IgD-negative memory B cell (primary cell): ENCODE measurements around the gene WFIKKN2. TPM values are rescaled to one million over a fixed set of nuclear protein-coding genes. Genes with fewer than 3 reads are reported as not detected.
A peak's percentile ranks its signal among the peaks of the same experiment; 100 is the strongest.
"Not testable (repeated sequence)": the region's sequence is repeated elsewhere in the genome, so short reads cannot be mapped to it uniquely, and the experiment has no call there.

ENCODE experiments used
- H3K27ac Mint-ChIP-seq, 3 donors: one replicate each; pipeline ENCODE4 v1.8.0; 2020 to 2022; ENCODE audit warnings: mild to moderate bottlenecking in 3 of 3, mixed read lengths in 3 of 3, moderate library complexity in 1 of 3
- H3K27me3 Mint-ChIP-seq: one replicate; pipeline ENCODE4 v1.8.0; 2021; ENCODE audit warnings: mixed read lengths
- H3K36me3 Mint-ChIP-seq: one replicate; pipeline ENCODE4 v1.8.0; 2020; ENCODE audit warnings: mild to moderate bottlenecking, mixed read lengths
- H3K4me1 Mint-ChIP-seq, 3 donors: one replicate each; pipeline ENCODE4 v1.8.0; 2020 to 2022; ENCODE audit warnings: mixed read lengths in 3 of 3, mild to moderate bottlenecking in 1 of 3
- H3K4me3 Mint-ChIP-seq, 4 donors: one replicate each; pipeline ENCODE4 v1.8.0; 2020 to 2022; ENCODE audit warnings: mild to moderate bottlenecking in 4 of 4, mixed read lengths in 4 of 4, moderate library complexity in 3 of 4
- H3K9me3 Mint-ChIP-seq, 3 donors: one replicate each; pipeline ENCODE4 v1.8.0; 2020 to 2021; ENCODE audit warnings: mixed read lengths in 3 of 3, mild to moderate bottlenecking in 1 of 3
- polyA plus RNA-seq: library from polyadenylated mRNA; unstranded; fragments of 300-500 nt; fragmentation: Illumina TruSeq; gene quantifications from one replicate; pipeline ENCODE4 v1.2.3, GENCODE V29; 2021

The WFIKKN2 gene
- polyA plus RNA-seq, 1 donor from 2014 or later: not detected

DNA sequence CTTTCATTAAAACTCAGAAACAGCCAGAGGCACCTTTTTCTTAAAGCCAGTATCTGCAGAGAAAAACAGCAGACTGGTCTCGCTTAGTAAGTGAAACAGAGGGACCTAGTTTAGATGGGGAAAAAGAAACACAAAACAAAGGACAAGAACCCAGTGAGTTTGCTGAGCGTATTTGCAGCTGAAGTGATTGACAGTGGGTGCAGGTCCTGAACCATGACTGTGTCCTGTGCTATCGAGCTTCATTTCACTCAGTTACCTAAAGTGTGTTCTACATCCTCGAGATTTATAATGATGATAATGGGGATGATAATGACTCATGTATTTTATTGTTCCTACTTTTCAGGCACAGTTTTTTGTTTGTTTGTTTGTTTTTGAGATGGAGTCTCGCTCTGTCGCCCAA is 31.7 kb upstream of the WFIKKN2 start:
- no peaks in the 10 kb centered on the region for H3K36me3 Mint-ChIP-seq
- no peak overlapping the region for H3K27ac Mint-ChIP-seq
- H3K4me1 Mint-ChIP-seq: peaks cover 0 to 1% (median 0%) of the 10 kb centered on the region in 3 donors
- no peak overlapping the region for H3K4me3 Mint-ChIP-seq
- no peaks in the 10 kb centered on the region for H3K9me3 Mint-ChIP-seq
- peaks cover 2% of the 10 kb centered on the region for H3K27me3 Mint-ChIP-seq

DNA sequence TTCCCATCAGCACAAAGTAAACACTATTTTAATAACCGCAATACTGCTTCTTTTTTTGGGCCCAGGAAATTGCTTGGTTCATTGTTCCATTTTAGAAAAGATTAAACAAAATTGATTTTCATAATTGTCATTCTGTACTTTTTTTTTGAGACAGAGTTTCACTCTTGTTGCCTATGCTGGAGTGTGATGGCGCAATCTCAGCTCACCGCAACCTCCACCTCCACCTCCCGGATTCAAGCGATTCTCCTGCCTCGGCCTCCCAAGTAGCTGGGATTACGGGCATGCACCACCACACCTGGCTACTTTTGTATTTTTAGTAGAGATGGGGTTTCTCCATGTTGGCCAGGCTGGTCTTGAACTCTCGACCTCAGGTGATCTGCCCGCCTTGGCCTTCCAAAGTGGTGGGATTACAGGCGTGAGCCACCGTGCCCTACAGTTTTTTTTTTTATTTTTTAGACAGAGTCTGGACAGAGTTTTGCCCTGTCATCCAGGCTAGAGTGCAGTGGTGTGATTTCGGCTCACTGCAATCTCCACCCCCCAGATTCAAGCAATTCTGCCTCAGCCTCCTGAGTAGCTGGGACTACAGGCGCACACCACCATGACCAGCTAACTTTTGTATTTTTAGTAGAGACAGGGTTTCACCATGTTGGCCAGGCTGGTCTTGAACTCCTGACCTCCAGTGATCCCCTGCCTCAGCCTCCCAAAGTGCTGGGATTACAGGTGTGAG is 30.5 kb upstream of the WFIKKN2 start:
- H3K4me3 Mint-ChIP-seq, H3K9me3 Mint-ChIP-seq, H3K27ac Mint-ChIP-seq, H3K4me1 Mint-ChIP-seq, H3K27me3 Mint-ChIP-seq, H3K36me3 Mint-ChIP-seq: not testable (repeated sequence)

DNA sequence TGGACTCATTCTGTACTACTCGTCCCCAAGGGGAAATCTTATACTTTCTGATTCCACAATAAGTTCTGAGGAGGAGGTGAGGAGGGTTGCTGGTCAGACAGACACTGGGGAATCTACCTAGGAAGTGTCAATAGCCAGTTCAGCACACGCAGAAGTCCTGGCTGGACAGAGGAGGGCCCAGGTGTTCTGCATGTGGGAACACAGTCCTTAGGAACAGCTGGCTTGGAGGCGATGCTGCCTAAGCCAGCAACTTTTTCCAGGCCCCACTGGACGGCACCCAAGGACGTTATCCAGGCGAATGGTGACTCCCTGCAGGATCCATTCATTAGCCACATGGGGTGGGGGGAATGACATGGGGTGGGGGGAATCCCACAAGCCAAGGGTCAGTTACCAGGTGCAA is 29.9 kb upstream of the WFIKKN2 start:
- no peak overlapping the region for H3K4me3 Mint-ChIP-seq
- no peaks in the 10 kb centered on the region for H3K9me3 Mint-ChIP-seq
- H3K4me1 Mint-ChIP-seq: peaks cover 0 to 1% (median 0%) of the 10 kb centered on the region in 3 donors
- H3K36me3 Mint-ChIP-seq: no peaks in the 10 kb centered on the region
- no peaks in the 10 kb centered on the region for H3K27me3 Mint-ChIP-seq
- H3K27ac Mint-ChIP-seq: no peak overlapping the region

GRCh38 chr17:50806141-50806643 is 29.2 kb upstream of the WFIKKN2 start:
- no peak overlapping the region for H3K27ac Mint-ChIP-seq
- no peaks in the 10 kb centered on the region for H3K9me3 Mint-ChIP-seq
- H3K36me3 Mint-ChIP-seq: no peaks in the 10 kb centered on the region
- no peak overlapping the region for H3K4me3 Mint-ChIP-seq
- H3K27me3 Mint-ChIP-seq: no peaks in the 10 kb centered on the region
- H3K4me1 Mint-ChIP-seq: no peaks in the 10 kb centered on the region

DNA sequence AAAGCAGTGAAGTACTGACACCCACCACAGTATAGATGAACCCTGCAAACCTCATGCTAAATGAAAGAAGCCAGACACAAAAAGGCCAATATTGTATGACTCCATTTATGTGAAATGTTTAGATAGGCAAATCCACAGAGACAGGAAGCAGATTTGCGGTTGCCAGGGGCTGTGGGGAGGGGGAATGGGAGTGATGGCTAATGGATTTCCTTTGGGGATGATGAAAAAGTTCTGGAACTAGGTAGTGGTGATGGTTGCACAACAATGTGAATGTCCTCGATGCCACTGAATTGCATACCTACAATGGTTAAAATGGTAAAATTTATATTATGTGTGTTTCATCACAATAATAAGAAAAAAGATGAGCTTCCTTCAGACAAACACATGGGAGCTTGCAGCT is 28.4 kb upstream of the WFIKKN2 start:
- Mint-ChIP-seq H3K27me3 (no peaks in the 10 kb centered on the region), H3K9me3 (no peaks in the 10 kb centered on the region), H3K4me1 (no peaks in the 10 kb centered on the region), H3K4me3 (no peak overlapping the region), H3K36me3 (no peaks in the 10 kb centered on the region), H3K27ac (peak overlapping the region in 1 of 3 donors; percentile 2)

DNA sequence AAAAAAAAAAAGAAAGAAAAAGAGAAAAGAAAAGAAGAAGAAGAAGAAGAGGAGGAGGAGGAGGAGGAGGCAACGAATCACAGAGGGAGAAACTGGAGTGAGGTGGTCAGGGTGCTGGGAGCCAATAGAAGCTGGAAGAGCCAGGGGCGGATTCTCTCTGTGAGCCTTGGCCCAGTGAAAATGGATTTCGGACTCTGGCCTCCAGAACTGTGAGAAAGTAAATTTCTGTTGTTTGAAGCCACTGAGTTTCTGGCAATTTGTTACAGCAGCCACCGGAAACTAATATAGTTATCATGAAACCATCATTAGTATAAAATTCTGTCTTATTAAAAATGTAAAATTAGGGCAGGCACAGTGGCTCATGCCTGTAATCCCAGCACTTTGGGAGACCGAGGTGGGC is 27.7 kb upstream of the WFIKKN2 start:
- no peaks in the 10 kb centered on the region for H3K27me3 Mint-ChIP-seq
- no peaks in the 10 kb centered on the region for H3K36me3 Mint-ChIP-seq
- no peaks in the 10 kb centered on the region for H3K4me1 Mint-ChIP-seq
- H3K4me3 Mint-ChIP-seq: no peak overlapping the region
- peak overlapping the region in 1 of 3 donors; percentile 0 for H3K27ac Mint-ChIP-seq
- no peaks in the 10 kb centered on the region for H3K9me3 Mint-ChIP-seq

DNA sequence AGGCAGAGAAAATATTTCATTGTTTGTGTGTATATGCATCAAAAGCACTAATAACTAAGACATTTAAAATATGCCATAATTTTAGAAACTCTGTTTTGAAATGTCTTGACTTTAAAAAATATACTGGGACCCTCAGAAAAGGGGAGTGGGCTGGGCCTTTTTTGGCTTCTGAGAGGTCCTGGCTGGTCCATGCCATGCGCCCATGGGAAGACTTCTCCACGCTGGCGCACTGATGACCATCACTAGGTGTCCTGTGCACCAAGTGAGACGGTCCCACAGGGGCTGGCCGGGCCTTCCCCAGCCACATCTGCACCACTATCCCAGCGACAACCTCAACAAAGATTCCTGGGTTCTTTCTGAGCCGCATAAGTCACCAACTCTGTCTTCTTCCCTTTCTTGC is 27.0 kb upstream of the WFIKKN2 start:
- Mint-ChIP-seq H3K4me3 (no peak overlapping the region), H3K9me3 (no peaks in the 10 kb centered on the region), H3K27ac (no peak overlapping the region), H3K36me3 (no peaks in the 10 kb centered on the region), H3K4me1 (no peaks in the 10 kb centered on the region), H3K27me3 (peaks cover 5% of the 10 kb centered on the region)

GRCh38 chr17:50808888-50809287 is 26.5 kb upstream of the WFIKKN2 start:
- Mint-ChIP-seq H3K27ac (no peak overlapping the region), H3K27me3 (peaks cover 6% of the 10 kb centered on the region), H3K4me1 (no peaks in the 10 kb centered on the region), H3K36me3 (no peaks in the 10 kb centered on the region), H3K4me3 (no peak overlapping the region), H3K9me3 (peaks cover 0 to 3% (median 0%) of the 10 kb centered on the region in 3 donors)

- Mint-ChIP-seq H3K27ac (no peak overlapping the region), H3K4me3 (no peak overlapping the region), H3K27me3 (peaks cover 21% of the 10 kb centered on the region), H3K36me3 (no peaks in the 10 kb centered on the region), H3K9me3 (peaks cover 0 to 5% (median 1%) of the 10 kb centered on the region in 3 donors), H3K4me1 (peaks cover 0 to 3% (median 0%) of the 10 kb centered on the region in 3 donors)
Measured at GRCh38 chr17:50813583-50813982, 21.8 kb upstream of the WFIKKN2 start.

DNA sequence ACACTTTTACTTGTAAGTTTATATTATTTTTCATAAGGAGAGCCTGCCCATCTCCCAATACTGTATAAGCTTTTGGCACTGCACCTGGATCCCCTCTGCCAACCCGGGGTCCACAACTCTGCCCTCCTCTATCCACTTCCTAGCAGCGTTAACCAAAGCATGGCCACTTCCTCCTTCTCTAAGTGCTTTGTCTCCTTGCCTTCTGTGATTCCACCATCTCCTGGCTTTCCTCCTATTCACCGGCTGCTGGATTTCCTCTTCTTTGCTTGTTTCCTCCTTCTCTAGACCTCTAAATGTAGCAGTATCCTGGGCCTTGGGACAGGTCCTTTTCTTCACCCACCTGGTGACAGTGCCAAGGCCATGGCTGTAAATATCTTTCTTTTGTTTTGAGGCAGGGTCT is 20.0 kb upstream of the WFIKKN2 start:
- no peak overlapping the region for H3K4me3 Mint-ChIP-seq
- peak overlapping the region in 1 of 3 donors; percentile 22 for H3K27ac Mint-ChIP-seq
- H3K4me1 Mint-ChIP-seq: peaks cover 0 to 3% (median 0%) of the 10 kb centered on the region in 3 donors
- no peaks in the 10 kb centered on the region for H3K36me3 Mint-ChIP-seq
- peaks cover 22% of the 10 kb centered on the region for H3K27me3 Mint-ChIP-seq
- peaks cover 0 to 5% (median 1%) of the 10 kb centered on the region in 3 donors for H3K9me3 Mint-ChIP-seq

GRCh38 chr17:50816271-50816670 is 19.1 kb upstream of the WFIKKN2 start:
- H3K36me3 Mint-ChIP-seq: no peaks in the 10 kb centered on the region
- H3K4me1 Mint-ChIP-seq: peaks cover 0 to 3% (median 0%) of the 10 kb centered on the region in 3 donors
- peaks cover 0 to 5% (median 1%) of the 10 kb centered on the region in 3 donors for H3K9me3 Mint-ChIP-seq
- H3K4me3 Mint-ChIP-seq: no peak overlapping the region
- H3K27ac Mint-ChIP-seq: no peak overlapping the region
- peaks cover 27% of the 10 kb centered on the region for H3K27me3 Mint-ChIP-seq

GRCh38 chr17:50816771-50817751 is 18.3 kb upstream of the WFIKKN2 start:
- H3K4me3 Mint-ChIP-seq: peak overlapping the region in 1 of 4 donors; percentile 65
- no peaks in the 10 kb centered on the region for H3K36me3 Mint-ChIP-seq
- H3K27ac Mint-ChIP-seq: no peak overlapping the region
- H3K4me1 Mint-ChIP-seq: peaks cover 0 to 3% (median 0%) of the 10 kb centered on the region in 3 donors
- peaks cover 27% of the 10 kb centered on the region for H3K27me3 Mint-ChIP-seq
- H3K9me3 Mint-ChIP-seq: peaks cover 0 to 5% (median 1%) of the 10 kb centered on the region in 3 donors

- Mint-ChIP-seq H3K4me1 (peaks cover 0 to 3% (median 0%) of the 10 kb centered on the region in 3 donors), H3K27me3 (peaks cover 27% of the 10 kb centered on the region), H3K9me3 (peaks cover 0 to 5% (median 1%) of the 10 kb centered on the region in 3 donors), H3K4me3 (no peak overlapping the region), H3K27ac (no peak overlapping the region), H3K36me3 (no peaks in the 10 kb centered on the region)
Measured at GRCh38 chr17:50817838-50818237, 17.5 kb upstream of the WFIKKN2 start.

GRCh38 chr17:50818261-50818660 is 17.1 kb upstream of the WFIKKN2 start:
- no peak overlapping the region for H3K27ac Mint-ChIP-seq
- peaks cover 0 to 5% (median 1%) of the 10 kb centered on the region in 3 donors for H3K9me3 Mint-ChIP-seq
- peaks cover 24% of the 10 kb centered on the region for H3K27me3 Mint-ChIP-seq
- H3K4me1 Mint-ChIP-seq: peaks cover 0 to 3% (median 0%) of the 10 kb centered on the region in 3 donors
- H3K36me3 Mint-ChIP-seq: no peaks in the 10 kb centered on the region
- H3K4me3 Mint-ChIP-seq: no peak overlapping the region
